C4-2B (cell line): ENCODE data around the gene OGFOD1.

Experiments used
- CTCF ChIP-seq: fragments of 450-650 bp; conservative IDR thresholded peaks from 2 replicates; pipeline ENCODE4 v1.5.1; 2017; ENCODE audit warnings: mild to moderate bottlenecking
- ZFX ChIP-seq: fragments of 450-650 bp; IDR thresholded peaks from 2 replicates; pipeline ENCODE4 v1.6.1; 2017

GRCh38 chr16:56421313-56421712 is 30.0 kb upstream of the OGFOD1 start:
- TF ChIP-seq CTCF (no peak), ZFX (no peak)
